Left lung (tissue), 10 donors: ENCODE data around the gene LYST. TPM values are rescaled to one million over a fixed set of nuclear protein-coding genes. Genes with fewer than 3 reads are reported as not detected.
"Not testable (repeated sequence)": the region's sequence is repeated elsewhere in the genome, so short reads cannot be mapped to it uniquely, and the experiment has no call there.

Experiments used
- ATAC-seq: fragments of 200-7000 bp; cut with Tn5 transposase; one replicate; pipeline ENCODE4 v1.9.1; 2020; ENCODE audit warnings: moderate library complexity
- DNase-seq, 4 donors: peaks; one replicate each; pipeline ENCODE4 v3.0.0-alpha.2; 2013 to 2020
- H3K27ac ChIP-seq, 2 donors: fragments of 200-600 bp; sonication (generic) in 1 of 2; one replicate each; pipeline versions ENCODE4 v1.5.0 to v1.8.0; 2020 to 2021
- H3K27me3 ChIP-seq, 2 donors: fragments of 200-600 bp; sonication (generic) in 1 of 2; one replicate each; pipeline versions ENCODE4 v1.5.0 to v1.8.0; 2020 to 2021
- H3K36me3 ChIP-seq, 2 donors: fragments of 200-600 bp; sonication (generic) in 1 of 2; one replicate each; pipeline versions ENCODE4 v1.5.0 to v1.8.0; 2020 to 2021
- H3K4me1 ChIP-seq, 2 donors: fragments of 200-600 bp; one replicate each; pipeline ENCODE4 v1.8.0; 2021
- H3K4me3 ChIP-seq, 2 donors: fragments of 200-600 bp; sonication (generic) in 1 of 2; one replicate each; pipeline versions ENCODE4 v1.5.0 to v1.8.0; 2020 to 2021; ENCODE audit warnings: mild to moderate bottlenecking in 1 of 2
- H3K9me3 ChIP-seq, 2 donors: fragments of 200-600 bp; sonication (generic) in 1 of 2; one replicate each; pipeline versions ENCODE4 v1.5.0 to v1.8.0; 2020 to 2021
- CTCF ChIP-seq, 2 donors: fragments of 200-600 bp; sonication (generic) in 1 of 2; IDR thresholded peaks; one replicate each; pipeline versions ENCODE4 v1.5.0 to v1.8.0; 2021; ENCODE audit warnings: antibody characterized with exemption in 2 of 2
- intact Hi-C, 2 donors: fragments of 100-400 bp; cut with DNase I; formaldehyde crosslinking; loops; one replicate each; pipeline versions ENCODE4 v1.11.2 to v1.14.2; 2022
- polyA plus RNA-seq, 6 donors: library from polyadenylated mRNA; unstranded; fragments of 120-200 nt; gene quantifications; one replicate each; pipeline ENCODE4 v1.2.1, GENCODE V29; 2013; ENCODE audit not compliant: insufficient read length in 6 of 6
- total RNA-seq, 2 donors: library from RNA; stranded (reverse); fragmentation: NEBNext Ultra II Directional; extraction: Animal tissue kit (Norgen Biotek cat#: 25700); gene quantifications; one replicate each; pipeline ENCODE4 v1.2.1, GENCODE V29; 2021
- donor health status: DM: no; HTN: yes; CAD: no.
- donor health status: DM: no; HTN: no; CAD: no.

LYST gene
- total and polyA plus RNA-seq, 8 donors = 10.3 to 64.9 (median 13.0) TPM

GRCh38 chr1:235854347-235854746, 12.4 kb downstream of the LYST start:
- intact Hi-C loops = no loop called here
- ATAC-seq (no peak), DNase-seq (no peak)
- no peaks in the 10 kb centered on the region for H3K36me3 ChIP-seq
- no peaks in the 10 kb centered on the region for H3K27me3 ChIP-seq
- H3K4me3 ChIP-seq = no peak overlapping the region
- TF ChIP-seq CTCF (IDR thresholded peaks at IDR 0.05) = no peak
- no peak overlapping the region for H3K27ac ChIP-seq
- H3K9me3 ChIP-seq = no peaks in the 10 kb centered on the region
- H3K4me1 ChIP-seq = peaks cover 5 to 71% of the 10 kb centered on the region in 2 donors

GRCh38 chr1:235853653-235854052, 13.1 kb downstream of the LYST start:
- H3K27ac ChIP-seq = no peak overlapping the region
- H3K9me3 ChIP-seq = no peaks in the 10 kb centered on the region
- intact Hi-C loops = no loop called here
- no peak for TF ChIP-seq CTCF (IDR thresholded peaks at IDR 0.05)
- no peaks in the 10 kb centered on the region for H3K36me3 ChIP-seq
- H3K27me3 ChIP-seq = no peaks in the 10 kb centered on the region
- DNase-seq (no peak), ATAC-seq (no peak)
- H3K4me3 ChIP-seq = no peak overlapping the region
- peaks cover 5 to 71% of the 10 kb centered on the region in 2 donors for H3K4me1 ChIP-seq

DNA sequence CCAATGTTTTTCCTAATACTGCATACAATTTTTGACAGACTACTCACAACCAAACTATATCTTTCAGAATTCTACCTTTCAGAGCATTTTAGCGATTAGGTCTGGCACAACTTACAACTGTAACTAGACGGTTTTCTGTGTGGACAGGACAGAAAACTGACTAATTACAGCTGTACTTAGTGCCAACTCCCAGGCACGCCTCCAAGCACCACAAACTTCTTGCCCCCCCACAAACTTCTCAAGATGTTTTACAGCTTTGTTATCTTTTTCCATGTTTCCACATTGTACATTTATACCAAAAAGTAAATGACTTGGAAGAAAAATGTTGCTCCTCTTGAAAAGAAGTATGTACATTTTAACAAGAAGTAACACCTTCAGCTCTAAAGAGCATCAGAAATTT, 13.8 kb downstream of the LYST start:
- ATAC-seq = no peak
- Histone ChIP-seq H3K4me1 (peaks cover 5 to 67% of the 10 kb centered on the region in 2 donors), H3K36me3 (no peaks in the 10 kb centered on the region), H3K27me3 (no peaks in the 10 kb centered on the region), H3K4me3 (no peak overlapping the region), H3K9me3 (no peaks in the 10 kb centered on the region), H3K27ac (peak overlapping the region in 1 of 2 donors; percentile 18)
- DNase-seq = no peak
- no peak for TF ChIP-seq CTCF (IDR thresholded peaks at IDR 0.05)
- intact Hi-C loops = no loop called here

GRCh38 chr1:235851939-235852338, 14.8 kb downstream of the LYST start:
- Histone ChIP-seq H3K4me3 (no peak overlapping the region), H3K4me1 (peaks cover 5 to 59% of the 10 kb centered on the region in 2 donors), H3K9me3 (no peaks in the 10 kb centered on the region), H3K36me3 (no peaks in the 10 kb centered on the region), H3K27me3 (no peaks in the 10 kb centered on the region), H3K27ac (peak overlapping the region in 1 of 2 donors; percentile 18)
- intact Hi-C loops = no loop called here
- no peak for TF ChIP-seq CTCF (IDR thresholded peaks at IDR 0.05)
- DNase-seq = no peak
- ATAC-seq = no peak

DNA sequence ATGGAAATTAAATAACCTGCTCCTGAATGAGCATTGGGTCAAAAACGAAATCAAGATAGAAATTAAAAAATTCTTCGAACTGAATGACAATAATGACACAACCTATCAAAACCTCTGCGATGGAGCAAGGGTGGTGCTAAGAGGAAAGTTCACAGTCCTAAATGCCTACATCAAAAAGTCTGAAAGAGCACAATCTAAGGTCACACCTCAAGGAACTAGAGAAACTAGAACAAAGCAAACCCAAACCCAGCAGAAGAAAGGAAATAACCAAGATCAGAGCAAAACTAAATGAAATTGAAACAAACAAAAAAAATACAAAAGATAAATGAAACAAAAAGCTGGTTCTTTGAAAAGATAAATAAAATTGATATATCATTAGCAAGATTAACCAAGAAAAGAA, 18.5 kb downstream of the LYST start:
- ATAC-seq, H3K27me3 ChIP-seq, intact Hi-C loops, H3K36me3 ChIP-seq, H3K27ac ChIP-seq, H3K9me3 ChIP-seq, H3K4me3 ChIP-seq, DNase-seq: not testable (repeated sequence)
- H3K4me1 ChIP-seq = peaks cover 5 to 68% of the 10 kb centered on the region in 2 donors

- ATAC-seq, H3K4me3 ChIP-seq, intact Hi-C loops, H3K27me3 ChIP-seq, DNase-seq, H3K9me3 ChIP-seq, H3K36me3 ChIP-seq: not testable (repeated sequence)
- Histone ChIP-seq H3K4me1 (peaks cover 0 to 62% of the 10 kb centered on the region in 2 donors), H3K27ac (peak overlapping the region in 1 of 2 donors; percentile 60)
Observed at GRCh38 chr1:235845656-235846107, 21.0 kb downstream of the LYST start.
